A673 (cell line): Measurements from ENCODE around the gene DIPK1A.

Experiments
- EZH2 ChIP-seq: fragments of 200-600 bp; sonication (generic); IDR thresholded peaks from 2 replicates; pipeline ENCODE4 v1.6.1; 2017; ENCODE audit warnings: borderline replicate concordance, low read depth, mild to moderate bottlenecking, mixed read lengths, antibody characterized with exemption, low read length; ENCODE audit not compliant: poor library complexity, severe bottlenecking
- TF ChIP-seq, protein P1 (sequence below): fragments of 300-800, 200-600 bp; sonication (generic); conservative IDR thresholded peaks from 2 replicates; pipeline ENCODE4 v1.5.1; 2017; ENCODE audit warnings: low read depth, mild to moderate bottlenecking, antibody characterized with exemption, low read length, moderate library complexity, mixed read lengths

GRCh38 chr1:92972409-92973129, 11.3 kb upstream of the DIPK1A start:
- TF ChIP-seq, protein P1, sequence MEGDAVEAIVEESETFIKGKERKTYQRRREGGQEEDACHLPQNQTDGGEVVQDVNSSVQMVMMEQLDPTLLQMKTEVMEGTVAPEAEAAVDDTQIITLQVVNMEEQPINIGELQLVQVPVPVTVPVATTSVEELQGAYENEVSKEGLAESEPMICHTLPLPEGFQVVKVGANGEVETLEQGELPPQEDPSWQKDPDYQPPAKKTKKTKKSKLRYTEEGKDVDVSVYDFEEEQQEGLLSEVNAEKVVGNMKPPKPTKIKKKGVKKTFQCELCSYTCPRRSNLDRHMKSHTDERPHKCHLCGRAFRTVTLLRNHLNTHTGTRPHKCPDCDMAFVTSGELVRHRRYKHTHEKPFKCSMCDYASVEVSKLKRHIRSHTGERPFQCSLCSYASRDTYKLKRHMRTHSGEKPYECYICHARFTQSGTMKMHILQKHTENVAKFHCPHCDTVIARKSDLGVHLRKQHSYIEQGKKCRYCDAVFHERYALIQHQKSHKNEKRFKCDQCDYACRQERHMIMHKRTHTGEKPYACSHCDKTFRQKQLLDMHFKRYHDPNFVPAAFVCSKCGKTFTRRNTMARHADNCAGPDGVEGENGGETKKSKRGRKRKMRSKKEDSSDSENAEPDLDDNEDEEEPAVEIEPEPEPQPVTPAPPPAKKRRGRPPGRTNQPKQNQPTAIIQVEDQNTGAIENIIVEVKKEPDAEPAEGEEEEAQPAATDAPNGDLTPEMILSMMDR: no peak
- no peak for TF ChIP-seq EZH2
